RWPE1 (cell line): ENCODE data around the gene HLF.

ENCODE experiments used
- CTCF ChIA-PET: fragments of 350-600 bp; sonication (Branson Sonifier 250); formaldehyde crosslinking; extraction: SDS; loops from one replicate; lab custom pipeline; 2021; lab: Yijun Ruan, JAX
- POLR2A ChIA-PET: fragments of 400-600 bp; formaldehyde crosslinking; extraction: SDS; loops from one replicate; lab custom pipeline; 2020; ENCODE audit warnings: antibody characterized with exemption; ENCODE audit not compliant: low non-redundant PET; lab: Yijun Ruan, JAX
- DNase-seq: peaks from one replicate; pipeline ENCODE4 v3.0.0; 2012; ENCODE audit warnings: low spot score
- H3K27ac ChIP-seq: fragments of 450-650 bp; 2 replicates; pipeline ENCODE4 v1.5.1; 2017
- TF ChIP-seq, protein P1 (sequence below): fragments of 450-650 bp; conservative IDR thresholded peaks from 2 replicates; pipeline ENCODE4 v1.5.1; 2017; ENCODE audit warnings: low read depth, mild to moderate bottlenecking

Gene HLF

DNA sequence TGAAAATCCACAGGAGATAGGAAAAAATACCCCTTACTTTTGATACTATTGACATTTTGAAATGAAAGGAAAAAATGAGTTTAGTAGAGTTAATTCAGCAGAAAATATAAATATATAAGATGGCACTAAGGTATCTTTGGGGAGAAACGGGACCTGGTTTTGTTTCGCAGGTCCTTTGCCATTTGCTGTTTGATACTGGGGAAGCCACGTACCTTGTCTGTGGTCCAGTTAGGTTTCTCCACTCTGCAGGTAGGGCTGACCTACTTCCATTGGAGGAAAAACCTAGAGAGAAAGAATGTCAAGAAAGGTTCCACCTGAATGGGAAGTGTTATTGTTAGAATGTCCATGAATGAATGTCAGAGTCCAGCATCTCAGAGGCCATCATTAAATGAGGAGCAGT is 48.1 kb downstream of the HLF start:
- no peak for DNase-seq
- ChIA-PET POLR2A (no interaction called here), CTCF (no interaction called here)
- H3K27ac ChIP-seq, result no peak overlapping the region
- TF ChIP-seq, protein P1, sequence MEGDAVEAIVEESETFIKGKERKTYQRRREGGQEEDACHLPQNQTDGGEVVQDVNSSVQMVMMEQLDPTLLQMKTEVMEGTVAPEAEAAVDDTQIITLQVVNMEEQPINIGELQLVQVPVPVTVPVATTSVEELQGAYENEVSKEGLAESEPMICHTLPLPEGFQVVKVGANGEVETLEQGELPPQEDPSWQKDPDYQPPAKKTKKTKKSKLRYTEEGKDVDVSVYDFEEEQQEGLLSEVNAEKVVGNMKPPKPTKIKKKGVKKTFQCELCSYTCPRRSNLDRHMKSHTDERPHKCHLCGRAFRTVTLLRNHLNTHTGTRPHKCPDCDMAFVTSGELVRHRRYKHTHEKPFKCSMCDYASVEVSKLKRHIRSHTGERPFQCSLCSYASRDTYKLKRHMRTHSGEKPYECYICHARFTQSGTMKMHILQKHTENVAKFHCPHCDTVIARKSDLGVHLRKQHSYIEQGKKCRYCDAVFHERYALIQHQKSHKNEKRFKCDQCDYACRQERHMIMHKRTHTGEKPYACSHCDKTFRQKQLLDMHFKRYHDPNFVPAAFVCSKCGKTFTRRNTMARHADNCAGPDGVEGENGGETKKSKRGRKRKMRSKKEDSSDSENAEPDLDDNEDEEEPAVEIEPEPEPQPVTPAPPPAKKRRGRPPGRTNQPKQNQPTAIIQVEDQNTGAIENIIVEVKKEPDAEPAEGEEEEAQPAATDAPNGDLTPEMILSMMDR, result no peak

DNA sequence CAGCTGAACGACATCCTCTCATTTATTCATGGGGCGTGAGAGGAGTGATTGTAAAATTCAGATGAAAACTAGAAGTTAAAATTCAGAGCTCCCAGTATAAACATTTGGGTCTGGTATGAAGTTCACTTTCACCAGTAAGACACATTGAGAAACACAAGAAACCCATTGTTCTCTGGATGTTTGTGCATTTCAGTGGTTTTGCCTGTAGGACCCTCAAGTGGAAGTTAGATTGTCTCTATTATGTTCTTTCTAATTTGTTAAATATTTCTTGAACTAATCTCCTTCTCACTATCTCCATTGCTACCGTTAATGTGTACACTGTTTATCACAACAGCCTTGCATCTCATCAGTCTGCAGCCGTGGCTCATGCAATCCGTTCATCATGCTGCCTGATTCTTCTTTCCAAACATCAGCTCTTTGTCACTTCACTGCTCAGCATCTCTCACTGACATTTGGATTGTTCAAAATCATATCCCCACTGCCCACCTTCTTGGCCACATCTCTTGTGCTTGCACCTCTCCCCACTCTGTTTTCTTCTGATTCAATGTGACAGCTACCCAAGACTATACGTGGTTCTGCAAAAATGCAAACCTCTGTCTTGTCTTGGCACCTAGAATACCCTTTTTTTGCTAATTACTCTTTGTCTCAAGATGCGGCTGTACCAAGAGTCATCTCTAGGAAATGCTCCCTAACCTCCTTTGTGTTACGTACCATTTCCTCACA is 49.5 kb downstream of the HLF start:
- TF ChIP-seq, protein P1, result no peak
- CTCF ChIA-PET, result no interaction called here
- H3K27ac ChIP-seq, result no peak overlapping the region
- POLR2A ChIA-PET, result no interaction called here
- DNase-seq, result no peak

DNA sequence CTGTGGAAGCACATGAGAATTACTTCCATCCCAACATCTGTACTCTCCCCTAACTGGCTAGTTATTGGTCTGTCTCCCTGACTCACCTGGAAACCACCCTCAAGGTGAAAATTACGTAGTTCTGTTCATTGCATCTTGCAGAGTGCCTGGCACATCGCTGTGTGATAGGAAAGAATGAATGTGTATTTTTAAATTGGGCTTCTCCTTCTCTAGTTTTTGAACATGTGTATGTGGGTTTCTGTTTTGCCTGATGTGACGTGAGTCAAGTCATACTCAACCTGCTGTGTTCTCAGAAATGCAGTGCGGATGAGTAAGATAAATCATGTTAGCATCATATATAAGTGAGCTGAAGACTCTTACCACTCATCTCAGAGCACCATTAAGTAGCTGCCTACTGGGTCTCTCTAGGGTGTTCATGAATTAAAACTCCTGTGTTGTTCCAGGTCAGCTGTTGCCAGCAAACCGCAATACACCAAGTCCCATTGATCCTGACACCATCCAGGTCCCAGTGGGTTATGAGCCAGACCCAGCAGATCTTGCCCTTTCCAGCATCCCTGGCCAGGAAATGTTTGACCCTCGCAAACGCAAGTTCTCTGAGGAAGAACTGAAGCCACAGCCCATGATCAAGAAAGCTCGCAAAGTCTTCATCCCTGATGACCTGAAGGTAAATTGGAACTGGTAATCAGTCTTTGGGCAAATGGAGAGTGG is 50.2 kb downstream of the HLF start:
- no peak overlapping the region for H3K27ac ChIP-seq
- TF ChIP-seq, protein P1, result no peak
- CTCF ChIA-PET, result interaction anchor here (0.7 kb wide), 1 partner anchor 84 kb away, joined by 5 read pairs; no protein-coding TSS in a partner anchor
- POLR2A ChIA-PET, result no interaction called here
- no peak for DNase-seq

DNA sequence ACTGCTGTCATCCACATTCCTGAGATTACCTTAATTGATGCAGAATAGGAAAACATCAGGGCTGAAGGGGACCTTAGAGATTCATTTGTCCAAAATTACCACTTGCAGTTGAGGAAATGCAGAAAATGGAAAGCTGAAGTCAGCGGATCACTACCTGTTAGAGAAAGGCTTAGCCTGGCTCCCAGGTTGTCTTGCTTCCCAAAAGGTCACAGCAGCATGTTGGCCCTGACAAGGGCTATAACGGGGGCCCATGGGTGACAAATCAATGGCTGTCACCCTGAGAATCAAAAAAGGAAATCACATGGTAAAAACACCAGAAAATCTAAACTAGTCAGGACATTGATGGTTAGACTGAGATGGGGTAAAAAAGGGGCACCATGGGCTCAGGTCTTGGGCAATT is 51.7 kb downstream of the HLF start:
- no peak for DNase-seq
- no peak overlapping the region for H3K27ac ChIP-seq
- TF ChIP-seq, protein P1, result no peak
- ChIA-PET CTCF (no interaction called here), POLR2A (no interaction called here)

DNA sequence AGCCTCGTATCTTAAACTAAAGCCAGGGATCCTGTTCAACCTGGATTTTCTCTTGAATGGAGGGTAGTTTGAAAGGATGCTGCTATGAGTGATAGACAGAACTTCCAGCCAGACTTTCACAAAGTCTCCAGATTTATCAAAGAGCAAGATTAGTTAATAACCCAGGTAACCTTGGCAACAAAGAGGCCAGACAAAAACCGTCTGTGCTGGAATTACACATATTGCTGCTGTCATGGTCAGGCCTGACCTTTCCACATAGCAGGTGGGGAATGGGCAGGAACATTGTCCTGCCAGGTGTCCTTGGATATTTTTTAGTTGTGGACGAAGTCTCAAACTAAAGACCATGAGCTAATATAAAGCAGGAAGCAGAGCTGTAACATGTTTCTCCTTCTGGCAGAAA is 52.5 kb downstream of the HLF start:
- CTCF ChIA-PET, result interaction anchor here (1.0 kb wide), 1 partner anchor 21 kb away, joined by 3 read pairs; no protein-coding TSS in a partner anchor
- TF ChIP-seq, protein P1, result no peak
- DNase-seq, result no peak
- POLR2A ChIA-PET, result no interaction called here
- H3K27ac ChIP-seq, result no peak overlapping the region

DNA sequence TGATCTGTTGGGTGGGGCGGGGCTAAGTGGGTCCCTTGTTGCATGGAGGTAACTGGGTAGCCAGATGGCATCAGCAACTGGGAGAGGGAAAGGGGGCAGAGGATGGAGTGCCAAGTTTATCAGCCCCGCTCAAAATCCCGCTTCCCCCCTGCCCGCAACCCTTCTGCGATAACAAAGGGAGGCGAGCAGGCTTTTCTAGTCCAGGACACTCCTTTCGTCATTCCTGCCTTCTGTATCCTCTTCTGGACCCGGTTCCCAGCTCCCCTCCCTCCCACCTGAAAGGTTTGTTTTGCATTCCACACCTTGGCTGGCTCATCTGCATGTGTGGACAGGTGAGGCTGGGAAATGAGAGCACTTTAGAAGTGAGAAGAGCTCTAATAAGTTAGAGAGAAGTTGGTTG is 53.3 kb downstream of the HLF start:
- TF ChIP-seq, protein P1, result no peak
- ChIA-PET POLR2A (no interaction called here), CTCF (interaction anchor here (1.0 kb wide), 1 partner anchor 22 kb away, joined by 3 read pairs; no protein-coding TSS in a partner anchor)
- no peak overlapping the region for H3K27ac ChIP-seq
- DNase-seq, result no peak
